Limb (tissue), 2 donors: ENCODE measurements around the gene DRC7.

Experiments
- DNase-seq, 2 donors: peaks; one replicate each; pipeline ENCODE4 v3.0.0-alpha.2; 2016; ENCODE audit errors: extremely low spot score in 2 of 2

Gene DRC7

GRCh38 chr16:57781349-57781740 lies 86.7 kb downstream of the DRC7 start:
- DNase-seq, result no peak
